ENCODE results near the gene ATP1A1. TPM values are rescaled to one million over a fixed set of nuclear protein-coding genes. Genes with fewer than 3 reads are reported as not detected.

ATP1A1 gene
- 215 to 221 TPM (median 219 TPM) in 3 replicates for total RNA-seq

DNA sequence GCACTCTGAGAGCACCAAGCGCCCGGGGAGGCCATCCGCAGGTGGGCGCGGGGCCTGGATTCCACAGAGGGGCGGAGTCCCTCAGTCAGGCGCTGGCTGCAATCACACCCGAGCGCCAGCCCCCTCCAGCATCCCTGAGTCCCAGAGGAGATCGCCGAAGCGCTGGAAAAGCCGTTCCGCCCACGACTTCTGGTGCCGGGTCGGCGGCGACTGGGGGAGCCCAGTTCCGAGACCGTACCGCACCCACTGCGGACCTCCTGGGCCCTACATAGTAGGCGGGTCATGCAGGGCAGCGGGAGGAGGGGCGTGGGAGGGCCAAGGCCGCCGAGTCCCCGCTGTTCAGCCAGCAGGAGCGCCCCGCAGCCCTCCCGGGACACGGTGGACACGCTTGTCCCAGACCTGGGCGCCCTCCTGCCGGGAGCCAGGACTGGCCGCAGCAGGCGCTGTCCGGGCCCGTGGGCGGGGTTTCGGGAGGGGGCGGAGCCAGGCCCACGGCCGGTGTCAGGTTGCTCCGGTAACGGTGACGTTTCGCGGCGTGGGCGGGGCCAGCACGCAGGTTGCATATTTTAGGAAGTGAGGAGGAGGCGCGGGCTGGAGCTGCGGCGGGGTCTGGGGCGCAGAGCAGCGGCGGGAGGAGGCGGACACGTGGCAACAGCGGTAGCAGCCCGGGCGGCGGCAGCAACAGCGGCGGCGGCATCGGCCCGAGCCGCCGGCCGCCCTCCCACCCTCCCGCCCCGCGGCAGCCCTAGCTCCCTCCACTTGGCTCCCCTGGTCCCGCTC, at the start of gene ATP1A1:
ATP1A1 (plus strand) TSS at position 594 of the 780 bp plus-strand sequence. CDS start 268 bp downstream, outside the sequence.
- peak within 1 kb of the TSS; percentile 99 for H3K27ac Mint-ChIP-seq
- peak; percentile 97 to 99 for DNase-seq (ENCODE audit: low spot score in 2 of 2, unreplicated experiment in 2 of 2)
- H3K4me1 Mint-ChIP-seq, result peaks cover 44% of the 10 kb centered on the region
- H3K4me3 Mint-ChIP-seq, result peak within 1 kb of the TSS; percentile 91
- peaks cover 2% of the 10 kb centered on the region for H3K27me3 Mint-ChIP-seq (ENCODE audit: low read depth)
- no peaks in the 10 kb centered on the region for H3K36me3 Mint-ChIP-seq
- no peak for TF ChIP-seq CTCF (IDR thresholded peaks at IDR 0.05; ENCODE audit: unreplicated experiment)
- H3K9me3 Mint-ChIP-seq, result no peaks in the 10 kb centered on the region

GRCh38 chr1:116323491-116323890, 49.6 kb upstream of the ATP1A1 start:
- H3K36me3 Mint-ChIP-seq, result no peaks in the 10 kb centered on the region
- H3K9me3 Mint-ChIP-seq, result no peaks in the 10 kb centered on the region

DNA sequence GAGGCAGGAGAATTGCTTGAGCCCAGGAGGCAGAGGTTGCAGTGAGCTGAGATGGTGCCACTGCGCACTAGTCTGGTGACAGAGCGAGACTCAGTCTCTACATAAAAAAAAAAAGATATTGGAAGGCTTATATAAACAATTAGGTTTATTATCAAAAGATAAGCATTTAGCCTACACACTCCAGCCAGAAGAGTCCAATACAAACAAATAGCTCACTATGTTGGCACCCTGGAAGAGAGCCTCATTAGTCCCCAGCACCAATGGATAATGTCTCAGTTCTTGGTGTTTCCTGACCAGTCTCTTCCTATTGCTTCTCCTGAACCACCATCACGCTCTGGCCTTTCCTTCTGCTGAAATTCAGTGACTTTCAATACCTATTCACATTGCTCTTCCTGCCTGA, 48.6 kb upstream of the ATP1A1 start:
- Mint-ChIP-seq H3K9me3 (no peaks in the 10 kb centered on the region), H3K36me3 (no peaks in the 10 kb centered on the region), H3K4me3 (no peak overlapping the region), H3K4me1 (peaks cover 36% of the 10 kb centered on the region), H3K27ac (peak overlapping the region; percentile 57), H3K27me3 (ENCODE audit: low read depth) (peaks cover 5% of the 10 kb centered on the region)
- TF ChIP-seq CTCF (IDR thresholded peaks at IDR 0.05; ENCODE audit: unreplicated experiment), result no peak
- no peak for DNase-seq (ENCODE audit: low spot score in 2 of 2, unreplicated experiment in 2 of 2)

More at GRCh38 chr1:116323491-116323890, 49.6 kb upstream of the ATP1A1 start:
- Mint-ChIP-seq H3K27ac (no peak overlapping the region), H3K27me3 (ENCODE audit: low read depth) (peaks cover 5% of the 10 kb centered on the region), H3K4me3 (no peak overlapping the region), H3K4me1 (peaks cover 45% of the 10 kb centered on the region)
- DNase-seq (ENCODE audit: low spot score in 2 of 2, unreplicated experiment in 2 of 2), result no peak
- TF ChIP-seq CTCF (IDR thresholded peaks at IDR 0.05; ENCODE audit: unreplicated experiment), result no peak

- no peak overlapping the region for H3K4me3 Mint-ChIP-seq
- peaks cover 5% of the 10 kb centered on the region for H3K27me3 Mint-ChIP-seq (ENCODE audit: low read depth)
- no peak for TF ChIP-seq CTCF (IDR thresholded peaks at IDR 0.05; ENCODE audit: unreplicated experiment)
- no peak overlapping the region for H3K27ac Mint-ChIP-seq
- DNase-seq (ENCODE audit: low spot score in 2 of 2, unreplicated experiment in 2 of 2), result no peak
- H3K4me1 Mint-ChIP-seq, result peaks cover 39% of the 10 kb centered on the region
- H3K9me3 Mint-ChIP-seq, result no peaks in the 10 kb centered on the region
- no peaks in the 10 kb centered on the region for H3K36me3 Mint-ChIP-seq
Measured at GRCh38 chr1:116325104-116325503, 47.9 kb upstream of the ATP1A1 start.

DNA sequence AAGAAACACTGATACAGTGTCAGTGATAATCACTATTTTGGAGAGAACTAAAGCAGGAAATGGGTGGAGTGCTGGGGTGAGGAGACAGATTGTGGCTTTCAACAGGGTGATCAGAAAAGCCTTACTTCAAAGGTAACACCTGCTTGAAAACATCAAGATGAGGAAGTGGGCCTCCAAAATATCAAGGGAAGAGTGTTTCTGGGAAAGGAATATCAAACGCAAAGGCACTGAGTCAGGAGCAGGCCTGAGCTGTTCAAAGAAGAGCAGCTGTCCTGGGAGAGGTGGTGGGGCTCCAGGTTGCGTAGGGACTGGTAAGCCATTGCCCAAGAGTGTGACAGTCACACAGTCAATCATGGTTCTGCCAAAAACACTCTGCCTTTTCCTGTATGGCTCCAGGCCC, 47.1 kb upstream of the ATP1A1 start:
- no peaks in the 10 kb centered on the region for H3K36me3 Mint-ChIP-seq
- no peak overlapping the region for H3K4me3 Mint-ChIP-seq
- no peaks in the 10 kb centered on the region for H3K9me3 Mint-ChIP-seq
- H3K27ac Mint-ChIP-seq, result no peak overlapping the region
- no peak for TF ChIP-seq CTCF (IDR thresholded peaks at IDR 0.05; ENCODE audit: unreplicated experiment)
- peaks cover 6% of the 10 kb centered on the region for H3K27me3 Mint-ChIP-seq (ENCODE audit: low read depth)
- H3K4me1 Mint-ChIP-seq, result peaks cover 40% of the 10 kb centered on the region
- no peak for DNase-seq (ENCODE audit: low spot score in 2 of 2, unreplicated experiment in 2 of 2)

Measured in mesothelial cell of epicardium (in vitro differentiated cells).